Hematopoietic multipotent progenitor cell treated with erythropoietin and hydrocortisone succinate and interleukin-3 and kit ligand, for 8 days (in vitro differentiated cells): ENCODE measurements around the gene RNF223.
"Not testable (repeated sequence)": the region's sequence is repeated elsewhere in the genome, so short reads cannot be mapped to it uniquely, and the experiment has no call there.

Experiments
- DNase-seq: peaks from one replicate; pipeline ENCODE4 v3.0.0-alpha.2; 2015

Gene RNF223

GRCh38 chr1:1085911-1086841 is 12.1 kb upstream of the RNF223 start:
- DNase-seq, result no peak

- DNase-seq, result no peak
These were observed 11.2 kb upstream of the RNF223 start for GRCh38 chr1:1085171-1085841.

- no peak for DNase-seq
These were observed 10.5 kb upstream of the RNF223 start for GRCh38 chr1:1084372-1085170.

- no peak for DNase-seq
These were observed 9.6 kb upstream of the RNF223 start for GRCh38 chr1:1083416-1084371.

- DNase-seq, result no peak
These were observed 8.8 kb upstream of the RNF223 start for GRCh38 chr1:1082776-1083415.

- no peak for DNase-seq
These were observed 8.2 kb upstream of the RNF223 start for GRCh38 chr1:1082239-1082775.

GRCh38 chr1:1081311-1082238 is 7.5 kb upstream of the RNF223 start:
- no peak for DNase-seq

GRCh38 chr1:1080951-1081310 is 6.8 kb upstream of the RNF223 start:
- DNase-seq, result no peak

- peak; percentile 27 for DNase-seq
These were observed 6.1 kb upstream of the RNF223 start for GRCh38 chr1:1080122-1080757.

GRCh38 chr1:1079408-1080121 is 5.5 kb upstream of the RNF223 start:
- DNase-seq, result peak; percentile 41

- not testable (repeated sequence) for DNase-seq
These were observed 3.3 kb upstream of the RNF223 start for GRCh38 chr1:1077396-1077795.

- no peak for DNase-seq
These were observed 1.2 kb upstream of the RNF223 start for GRCh38 chr1:1075148-1075935.

GRCh38 chr1:1074631-1075147 is 583 bp upstream of the RNF223 start:
- no peak for DNase-seq

- no peak for DNase-seq
These were observed 1.0 kb downstream of the RNF223 start for GRCh38 chr1:1072849-1073742.

GRCh38 chr1:1072299-1072848 is 1.7 kb downstream of the RNF223 start:
- no peak for DNase-seq

GRCh38 chr1:1071486-1072298 is 2.4 kb downstream of the RNF223 start:
- no peak for DNase-seq
